IMR-90 (cell line): ENCODE data around the gene TULP4. TPM values are rescaled to one million over a fixed set of nuclear protein-coding genes. Genes with fewer than 3 reads are reported as not detected.

ENCODE experiments used
- ATAC-seq: fragments of 200-7000 bp; cut with Tn5 transposase; 2 replicates; pipeline ENCODE4 v1.9.1; 2020; ENCODE audit warnings: low read depth, mild to moderate bottlenecking, moderate library complexity
- BruUV-seq: library from RNA; stranded (reverse); fragments of 400-500 nt; replicated peaks from 2 replicates; lab custom pipeline; 2021; lab: Mats Ljungman, UMichigan
- CTCF ChIA-PET: fragments of 300-600 bp; formaldehyde crosslinking; extraction: SDS; loops from one replicate; lab custom pipeline; 2021; ENCODE audit warnings: antibody characterized with exemption; lab: Yijun Ruan, JAX
- POLR2A ChIA-PET: fragments of 300-600 bp; sonication (Branson Sonifier 250); formaldehyde crosslinking; loops from one replicate; lab custom pipeline; 2022; ENCODE audit warnings: antibody characterized with exemption; ENCODE audit not compliant: unreplicated experiment; lab: Charles Lee
- DNase-seq: peaks from one replicate; pipeline ENCODE4 v3.0.0; 2013
- H2AFZ ChIP-seq: replicated peaks from 2 replicates; pipeline ENCODE3; 2013; ENCODE audit warnings: low read length, mild to moderate bottlenecking; ENCODE audit not compliant: poor library complexity
- H2AK5ac ChIP-seq: 2 replicates; pipeline ENCODE4 v1.6.1; 2013; ENCODE audit warnings: low read depth, low read length, inconsistent platforms
- H2AK9ac ChIP-seq: replicated peaks from 2 replicates; pipeline ENCODE3; 2013; ENCODE audit warnings: mild to moderate bottlenecking, low read depth, low read length, moderate library complexity; ENCODE audit not compliant: poor library complexity
- H2BK120ac ChIP-seq: 2 replicates; pipeline ENCODE4 v1.6.1; 2013; ENCODE audit warnings: low read depth, low read length, inconsistent platforms
- H2BK15ac ChIP-seq: 3 replicates; pipeline ENCODE4 v1.6.1; 2013; ENCODE audit warnings: low read depth, low read length, inconsistent platforms
- H2BK20ac ChIP-seq: 2 replicates; pipeline ENCODE4 v1.6.1; 2013; ENCODE audit warnings: low read depth, mild to moderate bottlenecking, inconsistent platforms, low read length, moderate library complexity
- H2BK5ac ChIP-seq: 2 replicates; pipeline ENCODE4 v1.6.1; 2013; ENCODE audit warnings: mild to moderate bottlenecking, low read depth, low read length, inconsistent platforms; ENCODE audit not compliant: poor library complexity, severe bottlenecking
- H3K14ac ChIP-seq: replicated peaks from 2 replicates; pipeline ENCODE4 v1.6.1; 2013; ENCODE audit warnings: low read depth, low read length, inconsistent platforms
- H3K18ac ChIP-seq: 2 replicates; pipeline ENCODE4 v1.6.1; 2013; ENCODE audit warnings: low read depth, low read length, control low read depth
- H3K23ac ChIP-seq: 2 replicates; pipeline ENCODE4 v1.6.1; 2013; ENCODE audit warnings: low read depth, low read length, inconsistent platforms
- H3K27ac ChIP-seq: 2 replicates; pipeline ENCODE4 v1.5.1; 2013; ENCODE audit warnings: mild to moderate bottlenecking, control low read depth, low read length; ENCODE audit not compliant: insufficient read depth
- H3K27me3 ChIP-seq: 2 replicates; pipeline ENCODE4 v1.6.1; 2013; ENCODE audit warnings: low read length; ENCODE audit not compliant: control insufficient read depth, insufficient read depth
- H3K36me3 ChIP-seq: 2 replicates; pipeline ENCODE4 v1.6.1; 2013; ENCODE audit warnings: low read length, mixed read lengths; ENCODE audit not compliant: control insufficient read depth, insufficient read depth
- H3K4ac ChIP-seq: 2 replicates; pipeline ENCODE4 v1.6.1; 2013; ENCODE audit warnings: low read depth, low read length, inconsistent platforms
- H3K4me1 ChIP-seq: 2 replicates; pipeline ENCODE4 v1.6.1; 2013; ENCODE audit warnings: low read length, mixed read lengths; ENCODE audit not compliant: control insufficient read depth, insufficient read depth
- H3K4me2 ChIP-seq: 2 replicates; pipeline ENCODE4 v1.6.1; 2013; ENCODE audit warnings: low read depth, mild to moderate bottlenecking, control low read depth, low read length, moderate library complexity
- H3K4me3 ChIP-seq: 2 replicates; pipeline ENCODE4 v1.5.1; 2013; ENCODE audit warnings: low read depth, mild to moderate bottlenecking, control low read depth, low read length, moderate library complexity; ENCODE audit not compliant: insufficient read depth
- H3K56ac ChIP-seq: 2 replicates; pipeline ENCODE4 v1.6.1; 2013; ENCODE audit warnings: low read length, inconsistent platforms; ENCODE audit not compliant: insufficient read depth; ENCODE audit errors: extremely low read depth
- H3K79me1 ChIP-seq, 2 experiments: 2 replicates each; pipeline ENCODE4 v1.6.1; 2013; ENCODE audit warnings: low read length in 2 of 2, inconsistent platforms in 1 of 2, low read depth in 1 of 2
- H3K9ac ChIP-seq: 2 replicates; pipeline ENCODE4 v1.6.1; 2013; ENCODE audit warnings: low read depth, low read length, control low read depth
- H3K9me1 ChIP-seq: 2 replicates; pipeline ENCODE4 v1.6.1; 2013; ENCODE audit warnings: low read length, inconsistent platforms; ENCODE audit not compliant: insufficient read depth
- H3K9me3 ChIP-seq: 2 replicates; pipeline ENCODE4 v1.6.1; 2013; ENCODE audit warnings: low read length; ENCODE audit not compliant: control insufficient read depth, insufficient read depth
- H4K20me1 ChIP-seq: 2 replicates; pipeline ENCODE4 v1.6.1; 2013; ENCODE audit warnings: low read length, inconsistent platforms; ENCODE audit not compliant: insufficient read depth
- H4K5ac ChIP-seq: 2 replicates; pipeline ENCODE4 v1.6.1; 2013; ENCODE audit warnings: mild to moderate bottlenecking, low read depth, low read length, control low read depth
- H4K8ac ChIP-seq, 2 experiments: 2 replicates each; pipeline ENCODE4 v1.6.1; 2013; ENCODE audit warnings: low read depth in 2 of 2, low read length in 2 of 2, control low read depth in 1 of 2, inconsistent platforms in 1 of 2
- H4K91ac ChIP-seq: 2 replicates; pipeline ENCODE4 v1.6.1; 2013; ENCODE audit warnings: low read depth, low read length, inconsistent platforms; ENCODE audit not compliant: insufficient read depth
- CHD1 ChIP-seq: IDR thresholded peaks from 2 replicates; pipeline ENCODE4 v1.6.1; 2012; ENCODE audit warnings: low read depth, low read length, improper control_type of control experiment
- FOS ChIP-seq: fragments of 150-350 bp; IDR thresholded peaks from 2 replicates; pipeline ENCODE4 v1.6.1; 2016; ENCODE audit warnings: low read depth, low read length
- MXI1 ChIP-seq: IDR thresholded peaks from 2 replicates; pipeline ENCODE4 v1.6.1; 2012; ENCODE audit warnings: low read depth, mild to moderate bottlenecking, low read length, moderate library complexity, borderline replicate concordance
- RAD21 ChIP-seq: IDR thresholded peaks from 2 replicates; pipeline ENCODE4 v1.6.1; 2012; ENCODE audit warnings: low read length, improper control_type of control experiment
- RFX5 ChIP-seq: IDR thresholded peaks from 2 replicates; pipeline ENCODE4 v1.8.0; 2012; ENCODE audit warnings: low read depth, mild to moderate bottlenecking, low read length, moderate library complexity
- dilution Hi-C: fragments of 300-500 bp; cut with HindIII; formaldehyde crosslinking; loops from one replicate; pipeline ENCODE4 v1.14.3; 2018; ENCODE audit warnings: low sequenced_read_pairs; ENCODE audit not compliant: unreplicated experiment
- in situ Hi-C: fragments of 300-500 bp; cut with MboI; formaldehyde crosslinking; loops from 3 replicates; pipeline ENCODE4 v1.14.3; 2019; ENCODE audit warnings: low sequenced_read_pairs, inconsistent platforms, mixed read lengths
- intact Hi-C: fragments of 100-400 bp; cut with micrococcal nuclease; formaldehyde crosslinking; loops from 2 replicates; pipeline ENCODE4 v1.10.0; 2022
- polyA plus RNA-seq, 3 experiments: library from polyadenylated mRNA; depleted of rRNA; stranded (reverse); fragments of >200 nt; gene quantifications; 2 replicates each; pipeline ENCODE4 v1.2.3, GENCODE V29; 2012; ENCODE audit warnings: low replicate concordance in 1 of 3
- total RNA-seq: library from RNA; depleted of rRNA; stranded (reverse); fragments of >200 nt; gene quantifications from 2 replicates; pipeline ENCODE4 v1.2.3, GENCODE V29; 2012

TULP4 gene
- total and polyA plus RNA-seq, 2 of the 4 experiments (the other 2 are of a cell fraction): 8.1 to 30.6 TPM

DNA sequence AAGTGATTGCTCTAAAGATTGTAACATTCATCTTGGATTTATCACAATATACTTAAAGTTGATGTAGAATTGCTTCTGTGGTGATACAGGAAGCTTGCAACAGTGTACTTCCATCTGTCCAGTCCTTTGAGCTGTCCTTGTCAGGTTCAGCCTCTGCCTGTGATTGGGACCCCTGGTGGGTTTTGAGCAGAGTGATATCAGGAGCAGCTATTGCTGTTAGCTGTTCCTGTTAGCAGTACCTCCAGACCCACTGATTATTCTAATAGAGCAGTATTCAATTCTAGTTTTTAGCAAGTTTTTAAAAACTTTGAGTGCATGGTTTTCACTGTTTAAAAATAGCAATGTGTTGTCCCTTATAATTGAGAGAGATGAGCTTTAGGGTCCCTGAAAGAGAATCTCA, 48.8 kb downstream of the TULP4 start:
- ATAC-seq: no peak
- H2AFZ ChIP-seq: no peak overlapping the region
- H3K56ac ChIP-seq: no peak overlapping the region
- no peak overlapping the region for H4K91ac ChIP-seq
- no peaks in the 10 kb centered on the region for H3K36me3 ChIP-seq
- H3K4me2 ChIP-seq: no peak overlapping the region
- no peak for TF ChIP-seq RAD21
- TF ChIP-seq CHD1: no peak
- TF ChIP-seq RFX5: no peak
- TF ChIP-seq MXI1: no peak
- no peak for TF ChIP-seq FOS
- DNase-seq: no peak
- H3K14ac ChIP-seq: no peak overlapping the region
- no peak overlapping the region for H3K4ac ChIP-seq
- no peak overlapping the region for H3K9ac ChIP-seq
- no peak overlapping the region for H2BK15ac ChIP-seq
- peaks cover 31% of the 10 kb centered on the region for H4K20me1 ChIP-seq
- in situ Hi-C loops (no loop called here), dilution Hi-C loops (no loop called here), intact Hi-C loops (no loop called here)
- H2BK20ac ChIP-seq: no peak overlapping the region
- no peak overlapping the region for H3K4me3 ChIP-seq
- H4K8ac ChIP-seq: no peak overlapping the region
- H2BK5ac ChIP-seq: no peak overlapping the region
- ChIA-PET POLR2A (no interaction called here), CTCF (interaction anchor here (0.9 kb wide), 1 partner anchor 78 kb away, joined by 3 read pairs; no protein-coding TSS in a partner anchor)
- no peak overlapping the region for H2AK9ac ChIP-seq
- H3K27ac ChIP-seq: no peak overlapping the region
- no peak overlapping the region for H4K5ac ChIP-seq
- H3K9me1 ChIP-seq: peaks cover 8% of the 10 kb centered on the region; the same call in 1 of the 2 replicates
- H3K18ac ChIP-seq: no peak overlapping the region
- peaks cover 12 to 28% of the 10 kb centered on the region in 2 experiments for H3K79me1 ChIP-seq
- H2BK120ac ChIP-seq: no peak overlapping the region
- BruUV-seq: no TSS peak
- H3K9me3 ChIP-seq: no peaks in the 10 kb centered on the region
- H3K27me3 ChIP-seq: no peaks in the 10 kb centered on the region
- no peak overlapping the region for H2AK5ac ChIP-seq
- peaks cover 8% of the 10 kb centered on the region for H3K4me1 ChIP-seq
- H3K23ac ChIP-seq: no peak overlapping the region
